Frontal cortex (tissue), 4 donors: ENCODE results near the gene SEMA4D. TPM values are rescaled to one million over a fixed set of nuclear protein-coding genes. Genes with fewer than 3 reads are reported as not detected.

Source experiments
- DNase-seq, 2 donors: peaks; one replicate each; pipeline ENCODE4 v3.0.0; 2012; ENCODE audit warnings: low spot score in 2 of 2
- FAIRE-seq: peaks from 2 replicates; lab custom pipeline; 2012; peaks lifted over from hg19 to GRCh38; lab: Jason Lieb, UNC
- small RNA-seq: library from RNA; depleted of rRNA; stranded (forward); fragments of <200 nt; gene quantifications from one replicate; pipeline ENCODE3, GENCODE V24; 2014
- total RNA-seq: library from RNA; depleted of rRNA; stranded (reverse); fragments of >200 nt; gene quantifications from one replicate; pipeline ENCODE4 v1.2.3, GENCODE V29; 2014
- donor health status: control.
- donor health status: control.
- donor health status: control.

Gene SEMA4D
- total RNA-seq, 1 donor from 2014 or later, result 7.7 TPM

- FAIRE-seq, result no peak
- DNase-seq, result no peak
Measured at GRCh38 chr9:89315482-89315881, 182.4 kb downstream of the SEMA4D start.

- FAIRE-seq (no peak), DNase-seq (no peak)
Measured at GRCh38 chr9:89314955-89315354, 183.0 kb downstream of the SEMA4D start.

- DNase-seq, result no peak
- no peak for FAIRE-seq
Measured at GRCh38 chr9:89313842-89314241, 184.1 kb downstream of the SEMA4D start.

- no peak for FAIRE-seq
- DNase-seq, result no peak
Measured at GRCh38 chr9:89312222-89312571, 185.7 kb downstream of the SEMA4D start.

GRCh38 chr9:89311346-89312221, 186.3 kb downstream of the SEMA4D start:
- DNase-seq (no peak), FAIRE-seq (no peak)

Small RNAs within 50 kb of the gene (small RNA-seq; reads per million reads assigned to genes)
- not detected for gene MIR3153

Other genes with a start within 250 kb of the SEMA4D start
- 25.7 TPM for gene CKS2, start 186.9 kb downstream of the SEMA4D start, total RNA-seq
- 67.7 TPM for gene SECISBP2, start 179.6 kb downstream of the SEMA4D start, total RNA-seq
- gene GADD45G, start 106.9 kb upstream of the SEMA4D start, total RNA-seq, result 4.5 TPM